ENCODE results near the gene HOXC13. TPM values are rescaled to one million over a fixed set of nuclear protein-coding genes. Genes with fewer than 3 reads are reported as not detected.

Gene HOXC13
- total RNA-seq, 1 experiment from 2014 or later, result 5.3 TPM

DNA sequence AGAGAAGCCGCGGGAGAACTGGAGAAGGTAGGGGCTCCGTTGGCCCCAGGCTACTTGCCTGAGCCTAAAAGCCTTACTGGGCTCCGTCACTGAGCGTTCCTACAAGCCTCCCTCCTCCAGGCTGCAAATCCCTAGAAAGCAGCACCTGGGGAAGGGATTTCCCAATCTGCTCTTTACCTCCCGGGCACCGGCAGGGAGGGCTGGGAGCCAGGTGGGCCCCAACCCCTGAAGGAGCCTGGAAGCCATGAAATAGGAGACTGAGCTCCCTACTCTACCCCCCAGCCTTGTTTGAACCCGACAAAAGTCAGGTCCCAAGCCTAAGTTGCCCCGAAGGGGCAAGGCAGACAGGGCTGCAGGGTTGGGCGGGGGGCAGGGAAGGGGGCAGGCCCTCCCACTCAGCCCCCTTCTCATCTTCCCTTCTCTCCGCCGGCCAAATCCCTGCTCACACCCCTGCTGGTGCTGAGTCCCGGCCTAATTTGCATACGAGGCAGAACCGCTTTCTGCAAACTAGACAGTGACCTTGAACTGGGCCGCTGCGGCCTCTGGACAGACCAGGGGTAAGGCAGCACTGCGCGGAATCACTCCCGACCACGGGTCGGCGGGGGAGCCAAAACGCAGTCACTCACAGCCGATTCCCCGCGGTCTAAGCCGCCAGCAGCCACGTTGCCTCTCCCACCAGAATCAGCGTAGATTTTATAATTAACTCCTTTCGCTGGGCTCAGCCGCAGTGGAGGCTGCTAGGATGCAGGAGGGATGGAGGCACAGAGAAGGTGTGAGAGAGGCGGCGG is 12.4 kb downstream of the HOXC13 start:
- intact Hi-C loops (cut with micrococcal nuclease), result loop anchor here (1.0 kb wide), 1 partner anchor 181 kb away; no protein-coding TSS in a partner anchor
- ChIA-PET POLR2A (interaction anchor here (0.6 kb wide), 1 partner anchor 19 kb away, joined by 3 read pairs; no protein-coding TSS in a partner anchor), CTCF (interaction anchor here (0.6 kb wide), 1 partner anchor 11 kb away, joined by 4 read pairs; no protein-coding TSS in a partner anchor)
- TF ChIP-seq, protein P1, sequence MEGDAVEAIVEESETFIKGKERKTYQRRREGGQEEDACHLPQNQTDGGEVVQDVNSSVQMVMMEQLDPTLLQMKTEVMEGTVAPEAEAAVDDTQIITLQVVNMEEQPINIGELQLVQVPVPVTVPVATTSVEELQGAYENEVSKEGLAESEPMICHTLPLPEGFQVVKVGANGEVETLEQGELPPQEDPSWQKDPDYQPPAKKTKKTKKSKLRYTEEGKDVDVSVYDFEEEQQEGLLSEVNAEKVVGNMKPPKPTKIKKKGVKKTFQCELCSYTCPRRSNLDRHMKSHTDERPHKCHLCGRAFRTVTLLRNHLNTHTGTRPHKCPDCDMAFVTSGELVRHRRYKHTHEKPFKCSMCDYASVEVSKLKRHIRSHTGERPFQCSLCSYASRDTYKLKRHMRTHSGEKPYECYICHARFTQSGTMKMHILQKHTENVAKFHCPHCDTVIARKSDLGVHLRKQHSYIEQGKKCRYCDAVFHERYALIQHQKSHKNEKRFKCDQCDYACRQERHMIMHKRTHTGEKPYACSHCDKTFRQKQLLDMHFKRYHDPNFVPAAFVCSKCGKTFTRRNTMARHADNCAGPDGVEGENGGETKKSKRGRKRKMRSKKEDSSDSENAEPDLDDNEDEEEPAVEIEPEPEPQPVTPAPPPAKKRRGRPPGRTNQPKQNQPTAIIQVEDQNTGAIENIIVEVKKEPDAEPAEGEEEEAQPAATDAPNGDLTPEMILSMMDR (IDR thresholded peaks at IDR 0.05; ENCODE audit: unreplicated experiment), result no peak
- Mint-ChIP-seq H3K27me3 (ENCODE audit: insufficient read depth, unreplicated experiment) (no peaks in the 10 kb centered on the region), H3K27ac (ENCODE audit: low read depth, unreplicated experiment) (no peak overlapping the region), H3K9me3 (ENCODE audit: unreplicated experiment) (no peaks in the 10 kb centered on the region), H3K4me1 (ENCODE audit: insufficient read depth, unreplicated experiment) (no peaks in the 10 kb centered on the region), H3K36me3 (ENCODE audit: insufficient read depth, unreplicated experiment) (peaks cover 4% of the 10 kb centered on the region), H3K4me3 (ENCODE audit: unreplicated experiment) (no peak overlapping the region)
- no peak for DNase-seq (ENCODE audit: unreplicated experiment)
- no TSS peak for BruUV-seq (replicated peaks)

DNA sequence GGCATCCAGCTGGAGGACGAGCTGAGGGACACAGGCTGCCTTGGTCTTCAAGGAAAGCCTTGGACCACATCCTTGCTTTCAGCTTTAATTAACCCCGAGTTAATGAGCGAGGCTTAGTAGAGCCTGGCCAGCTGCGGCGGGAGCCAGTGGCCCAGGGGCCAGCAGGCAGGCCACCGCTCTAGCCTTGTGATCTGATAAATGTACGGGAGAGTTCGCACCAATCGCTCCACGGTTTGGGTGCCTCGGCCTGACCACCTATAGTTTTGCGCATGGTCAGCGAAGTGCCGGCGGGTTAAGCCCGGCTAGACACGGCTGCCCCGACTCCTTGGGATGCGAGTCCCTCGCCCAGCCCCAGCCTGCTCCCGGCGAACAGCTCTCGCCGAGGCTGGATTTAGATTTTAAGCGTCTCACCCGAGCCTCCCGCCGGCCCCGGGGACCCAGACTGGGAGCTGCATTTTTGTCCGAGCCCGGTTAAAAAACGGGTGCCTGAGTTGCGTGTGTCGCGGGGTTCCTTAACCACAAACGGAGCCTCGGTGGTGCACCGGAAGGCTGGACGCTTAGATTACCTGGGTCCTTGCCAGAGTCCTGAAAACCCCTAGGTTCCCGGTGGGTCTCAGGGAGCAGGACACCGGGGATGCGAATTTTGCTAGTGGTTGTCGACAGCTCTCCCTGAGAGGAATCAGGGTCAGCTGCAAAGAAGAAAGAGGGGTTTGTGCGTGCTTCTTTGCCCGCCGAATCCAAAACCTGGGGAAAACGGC is 13.1 kb downstream of the HOXC13 start:
- ChIA-PET CTCF (interaction anchor here (0.5 to 1.2 kb wide), 5 partner anchors 10 to 206 kb away, joined by 3 to 4 read pairs (median 3); no protein-coding TSS in a partner anchor), POLR2A (interaction anchor here (0.6 to 3.2 kb wide), 3 partner anchors 13 to 20 kb away, joined by 3 to 16 read pairs (median 6); partner anchors contain the start of gene HOXC13)
- BruUV-seq (replicated peaks), result no TSS peak
- Mint-ChIP-seq H3K4me1 (ENCODE audit: insufficient read depth, unreplicated experiment) (no peaks in the 10 kb centered on the region), H3K36me3 (ENCODE audit: insufficient read depth, unreplicated experiment) (peaks cover 4% of the 10 kb centered on the region), H3K27me3 (ENCODE audit: insufficient read depth, unreplicated experiment) (no peaks in the 10 kb centered on the region), H3K4me3 (ENCODE audit: unreplicated experiment) (no peak overlapping the region), H3K9me3 (ENCODE audit: unreplicated experiment) (no peaks in the 10 kb centered on the region), H3K27ac (ENCODE audit: low read depth, unreplicated experiment) (no peak overlapping the region)
- TF ChIP-seq, protein P1 (IDR thresholded peaks at IDR 0.05; ENCODE audit: unreplicated experiment), result no peak
- intact Hi-C loops (cut with micrococcal nuclease), result no loop called here
- DNase-seq (ENCODE audit: unreplicated experiment), result no peak

DNA sequence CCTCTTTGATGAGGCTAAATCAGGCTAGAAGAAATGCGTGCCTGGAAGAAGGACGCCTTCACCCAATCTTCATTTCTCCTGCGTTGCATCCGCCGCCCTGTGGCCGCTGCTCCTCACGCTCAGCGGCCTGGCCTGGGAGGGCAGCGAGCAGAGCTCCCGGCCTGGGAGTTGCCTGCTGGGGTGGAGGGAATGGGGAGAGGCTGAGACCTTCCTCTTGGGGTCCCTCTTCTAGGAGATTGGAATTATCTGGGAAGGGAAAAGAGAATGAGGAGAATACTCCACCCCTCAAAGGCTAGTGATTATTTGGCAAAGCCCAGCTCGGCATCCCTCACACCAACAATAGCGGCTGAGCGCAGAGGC is 13.7 kb downstream of the HOXC13 start:
- intact Hi-C loops (cut with micrococcal nuclease), result no loop called here
- CTCF ChIA-PET, result interaction anchor here (0.5 to 1.2 kb wide), 5 partner anchors 17 to 206 kb away, joined by 3 to 4 read pairs (median 3); no protein-coding TSS in a partner anchor

More for the DNA sequence above, 13.7 kb downstream of the HOXC13 start:
- no peak for DNase-seq (ENCODE audit: unreplicated experiment)
- Mint-ChIP-seq H3K27me3 (ENCODE audit: insufficient read depth, unreplicated experiment) (no peaks in the 10 kb centered on the region), H3K4me3 (ENCODE audit: unreplicated experiment) (no peak overlapping the region), H3K27ac (ENCODE audit: low read depth, unreplicated experiment) (no peak overlapping the region), H3K9me3 (ENCODE audit: unreplicated experiment) (no peaks in the 10 kb centered on the region), H3K4me1 (ENCODE audit: insufficient read depth, unreplicated experiment) (no peaks in the 10 kb centered on the region), H3K36me3 (ENCODE audit: insufficient read depth, unreplicated experiment) (peaks cover 4% of the 10 kb centered on the region)
- no TSS peak for BruUV-seq (replicated peaks)
- TF ChIP-seq, protein P1 (IDR thresholded peaks at IDR 0.05; ENCODE audit: unreplicated experiment), result no peak
- POLR2A ChIA-PET, result interaction anchor here (1.0 to 3.2 kb wide), 2 partner anchors 13 to 19 kb away, joined by 6 to 16 read pairs; partner anchors contain the start of gene HOXC13

Data from MCF 10A (cell line).